ENCODE results near the gene EPC1. TPM values are rescaled to one million over a fixed set of nuclear protein-coding genes. Genes with fewer than 3 reads are reported as not detected.

EPC1 gene
- total RNA-seq, 4 donors from 2014 or later, result 25.0 to 37.9 (median 29.3) TPM

GRCh38 chr10:32373496-32373895, 26.5 kb upstream of the EPC1 start:
- H3K4me1 ChIP-seq, result peaks cover 44 to 45% of the 10 kb centered on the region in 2 donors
- intact Hi-C loops (cut with DNase I; ENCODE audit: low total_unique reads) (loop anchor here (5.0 to 10.0 kb wide), 2 partner anchors 316 to 509 kb away; partner anchors contain the start of gene KIF5B), in situ Hi-C loops (cut with MboI; ENCODE audit: low sequenced_read_pairs in 4 of 4) (loop anchor here in 3 of 4 donors (10.0 to 25.0 kb wide), 4 partner anchors 71 to 319 kb away; partner anchors contain the start of genes KIF5B (in 2 of the 3) and CCDC7 (in 1 of the 3))
- no peaks in the 10 kb centered on the region for H3K9me3 ChIP-seq
- TF ChIP-seq, protein P1, sequence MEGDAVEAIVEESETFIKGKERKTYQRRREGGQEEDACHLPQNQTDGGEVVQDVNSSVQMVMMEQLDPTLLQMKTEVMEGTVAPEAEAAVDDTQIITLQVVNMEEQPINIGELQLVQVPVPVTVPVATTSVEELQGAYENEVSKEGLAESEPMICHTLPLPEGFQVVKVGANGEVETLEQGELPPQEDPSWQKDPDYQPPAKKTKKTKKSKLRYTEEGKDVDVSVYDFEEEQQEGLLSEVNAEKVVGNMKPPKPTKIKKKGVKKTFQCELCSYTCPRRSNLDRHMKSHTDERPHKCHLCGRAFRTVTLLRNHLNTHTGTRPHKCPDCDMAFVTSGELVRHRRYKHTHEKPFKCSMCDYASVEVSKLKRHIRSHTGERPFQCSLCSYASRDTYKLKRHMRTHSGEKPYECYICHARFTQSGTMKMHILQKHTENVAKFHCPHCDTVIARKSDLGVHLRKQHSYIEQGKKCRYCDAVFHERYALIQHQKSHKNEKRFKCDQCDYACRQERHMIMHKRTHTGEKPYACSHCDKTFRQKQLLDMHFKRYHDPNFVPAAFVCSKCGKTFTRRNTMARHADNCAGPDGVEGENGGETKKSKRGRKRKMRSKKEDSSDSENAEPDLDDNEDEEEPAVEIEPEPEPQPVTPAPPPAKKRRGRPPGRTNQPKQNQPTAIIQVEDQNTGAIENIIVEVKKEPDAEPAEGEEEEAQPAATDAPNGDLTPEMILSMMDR (IDR thresholded peaks at IDR 0.05 in 4 of 5, conservative IDR thresholded peaks at IDR 0.05 in 1 of 5), result no peak
- no peak for TF ChIP-seq POLR2A (IDR thresholded peaks at IDR 0.05)
- no peaks in the 10 kb centered on the region for H3K36me3 ChIP-seq
- peak overlapping the region in 3 of 4 donors; percentile 49 to 88 (median 80) for H3K27ac ChIP-seq
- ATAC-seq (no peak), DNase-seq (no peak)
- no peak overlapping the region for H3K4me3 ChIP-seq
- no peaks in the 10 kb centered on the region for H3K27me3 ChIP-seq

GRCh38 chr10:32373031-32373430, 26.1 kb upstream of the EPC1 start:
- peaks cover 49% of the 10 kb centered on the region in 2 donors for H3K4me1 ChIP-seq
- in situ Hi-C loops (cut with MboI; ENCODE audit: low sequenced_read_pairs in 4 of 4), result loop anchor here in 3 of 4 donors (10.0 to 25.0 kb wide), 4 partner anchors 72 to 318 kb away; partner anchors contain the start of genes KIF5B (in 2 of the 3) and CCDC7 (in 1 of the 3)
- no peaks in the 10 kb centered on the region for H3K9me3 ChIP-seq
- no peak for DNase-seq
- H3K36me3 ChIP-seq, result no peaks in the 10 kb centered on the region
- TF ChIP-seq, protein P1 (IDR thresholded peaks at IDR 0.05 in 4 of 5, conservative IDR thresholded peaks at IDR 0.05 in 1 of 5), result no peak
- no peak for TF ChIP-seq POLR2A (IDR thresholded peaks at IDR 0.05)
- no peaks in the 10 kb centered on the region for H3K27me3 ChIP-seq
- no peak for ATAC-seq
- no peak overlapping the region for H3K4me3 ChIP-seq
- H3K27ac ChIP-seq, result peak overlapping the region in 3 of 4 donors; percentile 49 to 88 (median 80)
- intact Hi-C loops (cut with DNase I; ENCODE audit: low total_unique reads), result loop anchor here (5.0 to 10.0 kb wide), 2 partner anchors 316 to 508 kb away; partner anchors contain the start of gene KIF5B

GRCh38 chr10:32372000-32372875, 25.3 kb upstream of the EPC1 start:
- ATAC-seq (no peak), DNase-seq (no peak)
- Histone ChIP-seq H3K36me3 (no peaks in the 10 kb centered on the region), H3K27ac (peak overlapping the region; percentile 3 to 88 (median 44)), H3K27me3 (no peaks in the 10 kb centered on the region), H3K4me1 (peaks cover 54% of the 10 kb centered on the region in 2 donors), H3K9me3 (no peaks in the 10 kb centered on the region), H3K4me3 (no peak overlapping the region)
- intact Hi-C loops (cut with DNase I; ENCODE audit: low total_unique reads), result loop anchor here (5.0 to 10.0 kb wide), 2 partner anchors 315 to 507 kb away; partner anchors contain the start of gene KIF5B
- in situ Hi-C loops (cut with MboI; ENCODE audit: low sequenced_read_pairs in 4 of 4), result loop anchor here in 3 of 4 donors (10.0 to 25.0 kb wide), 4 partner anchors 73 to 317 kb away; partner anchors contain the start of genes KIF5B (in 2 of the 3) and CCDC7 (in 1 of the 3)
- TF ChIP-seq, protein P1 (IDR thresholded peaks at IDR 0.05 in 4 of 5, conservative IDR thresholded peaks at IDR 0.05 in 1 of 5), result no peak
- no peak for TF ChIP-seq POLR2A (IDR thresholded peaks at IDR 0.05)

DNA sequence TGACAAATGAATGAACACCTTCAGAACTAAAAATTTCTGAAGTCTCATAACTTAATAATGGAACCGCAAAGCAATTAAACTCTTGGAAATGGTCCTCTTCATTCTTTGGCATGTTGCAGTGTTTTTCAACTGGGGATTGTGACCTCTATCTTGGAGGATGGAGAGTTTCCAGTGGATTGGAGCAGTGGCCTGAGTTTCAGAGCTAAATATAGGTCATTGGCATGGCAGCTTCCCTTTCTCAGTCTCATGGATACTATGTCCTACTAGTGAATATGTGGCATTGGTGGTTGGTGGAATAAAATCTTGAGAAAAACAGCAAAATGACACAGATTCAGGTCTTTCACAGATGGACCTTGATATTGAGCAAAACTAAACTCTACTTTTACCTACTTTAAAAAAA, 24.1 kb upstream of the EPC1 start:
- intact Hi-C loops (cut with DNase I; ENCODE audit: low total_unique reads) (loop anchor here (5.0 to 10.0 kb wide), 2 partner anchors 314 to 506 kb away; partner anchors contain the start of gene KIF5B), in situ Hi-C loops (cut with MboI; ENCODE audit: low sequenced_read_pairs in 4 of 4) (loop anchor here in 3 of 4 donors (10.0 to 25.0 kb wide), 4 partner anchors 74 to 316 kb away; partner anchors contain the start of genes KIF5B (in 2 of the 3) and CCDC7 (in 1 of the 3))
- H3K9me3 ChIP-seq, result no peaks in the 10 kb centered on the region
- ATAC-seq (peak; percentile 66 to 81), DNase-seq (peak in 1 of 2 donors; percentile 33)
- no peak overlapping the region for H3K4me3 ChIP-seq
- H3K4me1 ChIP-seq, result peaks cover 49% of the 10 kb centered on the region in 2 donors
- TF ChIP-seq POLR2A (IDR thresholded peaks at IDR 0.05), result no peak
- TF ChIP-seq, protein P1 (IDR thresholded peaks at IDR 0.05 in 4 of 5, conservative IDR thresholded peaks at IDR 0.05 in 1 of 5), result no peak
- no peaks in the 10 kb centered on the region for H3K27me3 ChIP-seq
- H3K27ac ChIP-seq, result peak overlapping the region; percentile 17 to 88 (median 52)
- no peaks in the 10 kb centered on the region for H3K36me3 ChIP-seq

Measured in gastrocnemius medialis (tissue), 4 donors.